HG02885 (cell line): ENCODE measurements around the gene TBC1D22A.

Experiments
- ATAC-seq: cut with Tn5 transposase; IDR thresholded peaks from one replicate; pipeline ENCODE4 v1.9.1; 2021; ENCODE audit warnings: mild to moderate bottlenecking; ENCODE audit not compliant: unreplicated experiment, poor library complexity

TBC1D22A gene

DNA sequence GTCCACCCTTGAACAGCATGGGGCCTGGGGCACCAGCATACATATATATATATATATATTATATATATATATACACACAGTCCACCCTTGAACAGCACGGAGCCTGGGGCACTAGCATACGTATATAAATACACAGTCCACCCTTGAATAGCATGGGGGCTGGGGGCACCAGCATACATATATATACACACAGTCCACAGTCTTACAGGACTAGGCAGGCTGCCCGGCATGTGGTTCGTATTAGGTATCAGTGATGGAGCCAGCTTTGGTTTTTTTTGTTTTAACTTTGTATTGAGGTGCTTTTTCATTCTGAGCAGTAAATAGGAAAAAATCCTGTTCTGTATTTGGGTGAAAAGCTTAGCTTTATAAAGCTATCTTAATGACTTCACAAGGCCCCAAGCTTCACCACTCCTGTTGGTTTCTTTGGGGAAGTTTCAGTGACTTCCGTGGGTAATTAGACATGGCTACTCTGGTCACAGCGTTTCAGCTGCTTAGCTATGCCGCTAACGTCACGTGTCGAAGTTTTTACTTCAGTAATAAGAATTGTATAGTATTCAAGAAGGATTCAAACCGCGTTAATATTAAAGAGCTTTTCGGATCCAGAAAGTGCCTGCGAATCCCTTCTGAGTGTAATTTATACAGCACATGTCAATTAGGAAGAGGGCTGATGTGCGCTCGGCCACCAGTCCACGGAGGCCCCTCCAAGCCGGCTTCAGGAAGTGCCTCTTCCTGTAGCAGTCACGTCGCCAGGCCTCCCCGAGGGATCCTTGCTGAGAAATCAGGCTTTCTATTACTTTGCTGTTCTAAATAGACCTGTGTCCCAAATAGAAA, 179.7 kb downstream of the TBC1D22A start:
- no peak for ATAC-seq

DNA sequence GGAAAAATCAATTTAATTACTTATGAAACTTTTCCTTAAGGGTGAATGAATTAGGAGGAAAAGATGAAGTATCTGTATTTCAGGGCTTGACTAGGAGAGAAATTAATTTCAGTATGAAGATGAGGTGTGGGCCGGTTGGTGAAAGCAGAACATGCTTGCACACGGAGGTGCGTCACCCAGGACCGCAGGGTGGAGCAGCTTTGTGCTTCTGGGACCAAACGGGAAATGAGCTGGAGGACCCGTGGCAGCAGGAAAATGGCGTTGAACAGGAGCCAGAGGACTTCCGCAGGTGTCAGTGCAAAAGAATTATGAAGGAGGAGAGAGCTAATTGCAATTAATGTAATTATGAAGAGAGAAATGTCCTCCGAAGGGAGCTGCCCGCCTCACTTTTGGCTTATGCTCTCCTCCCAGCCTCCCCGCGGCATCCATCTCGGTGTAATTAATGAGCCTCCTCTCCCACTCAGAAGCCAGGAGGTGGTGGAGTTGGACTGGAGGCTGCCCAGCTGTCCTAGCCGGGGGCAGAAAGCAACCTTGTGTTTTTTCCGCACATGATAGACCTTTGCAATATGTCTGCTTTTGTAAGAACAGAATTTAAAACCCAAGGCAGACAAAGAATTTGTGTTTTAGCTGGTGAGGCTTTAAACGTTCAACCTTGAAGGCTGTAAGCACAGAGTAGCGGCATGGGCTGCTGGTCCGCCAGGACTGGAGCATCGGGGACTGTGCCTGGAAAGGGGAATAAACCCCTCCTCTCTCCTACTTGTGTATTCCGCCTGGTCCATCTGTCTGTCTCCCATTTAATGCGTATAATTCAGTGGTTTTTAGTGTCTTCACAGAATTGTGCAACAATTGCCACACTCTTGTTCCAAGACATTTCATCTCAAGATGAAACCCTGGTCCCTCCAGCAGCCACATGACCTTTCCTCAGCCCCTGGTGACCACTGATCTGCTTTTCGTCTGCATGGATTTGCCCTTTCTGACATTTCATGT, 180.6 kb downstream of the TBC1D22A start:
- ATAC-seq, result no peak

- ATAC-seq, result no peak
Observed at GRCh38 chr22:46945481-46945880, 183.0 kb downstream of the TBC1D22A start.

DNA sequence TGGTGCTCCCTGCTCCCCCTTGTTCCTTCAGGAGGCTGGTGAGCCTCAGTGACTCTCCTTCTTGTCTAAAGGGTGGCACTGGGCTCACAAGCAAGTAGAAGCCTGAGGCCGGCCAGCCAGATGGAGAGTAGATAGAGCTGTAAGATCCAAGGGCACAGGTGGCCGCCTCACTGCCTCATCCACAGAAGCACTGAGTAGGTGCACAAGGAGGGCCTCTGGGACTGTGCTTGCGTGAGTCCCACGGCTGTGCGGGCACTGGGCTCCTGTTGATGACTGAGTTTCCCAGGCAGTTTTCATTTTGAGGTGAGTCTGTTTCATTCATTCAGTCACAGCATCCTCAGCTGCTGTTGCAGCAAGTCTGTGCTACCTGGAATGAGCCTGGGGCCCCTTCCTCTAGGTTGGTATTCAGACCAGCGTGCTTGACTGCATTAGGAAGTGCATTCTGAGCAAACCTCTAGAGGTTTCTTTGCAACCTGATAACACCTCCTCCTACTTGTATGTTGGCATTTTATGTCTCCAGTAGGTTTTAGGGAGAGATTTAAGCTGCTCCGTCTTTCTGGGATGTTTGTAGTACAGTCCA, 184.0 kb downstream of the TBC1D22A start:
- ATAC-seq, result no peak

- no peak for ATAC-seq
Observed at GRCh38 chr22:46947516-46948257, 185.2 kb downstream of the TBC1D22A start.

DNA sequence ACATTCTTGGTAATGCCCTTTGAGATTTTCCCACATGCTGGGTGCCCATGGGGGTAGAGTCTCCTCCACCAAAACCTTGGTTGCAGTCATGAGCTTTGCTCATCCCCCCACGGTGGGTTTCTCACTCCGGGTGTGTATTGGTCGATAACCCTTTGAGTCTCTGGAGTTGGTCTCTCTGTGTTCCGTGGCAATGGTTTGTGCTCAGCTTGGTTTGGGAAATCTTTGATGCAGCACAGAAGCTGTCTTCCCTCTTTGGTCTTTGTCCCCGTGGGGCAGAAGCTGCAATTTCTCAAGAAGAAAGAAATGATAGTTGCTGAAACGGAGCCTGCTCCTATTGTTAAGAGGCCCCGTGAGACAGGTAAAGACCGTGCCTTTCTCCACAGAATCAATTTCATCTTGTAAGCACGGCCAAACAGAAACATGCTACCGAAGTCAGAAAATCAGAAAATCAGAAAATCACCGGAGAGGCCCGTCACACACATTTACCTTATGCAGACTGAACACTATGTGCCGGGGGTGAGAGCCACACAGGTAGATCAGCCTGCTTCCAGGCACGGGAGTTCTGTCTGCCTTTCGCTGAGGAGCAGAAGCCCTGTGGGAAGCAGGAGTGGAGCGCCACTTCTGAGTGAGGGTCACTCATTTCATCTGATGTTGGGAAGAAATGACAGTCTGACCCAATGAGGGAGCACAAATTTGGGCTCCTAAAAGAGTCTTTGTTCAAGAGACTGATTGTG, 186.1 kb downstream of the TBC1D22A start:
- no peak for ATAC-seq

DNA sequence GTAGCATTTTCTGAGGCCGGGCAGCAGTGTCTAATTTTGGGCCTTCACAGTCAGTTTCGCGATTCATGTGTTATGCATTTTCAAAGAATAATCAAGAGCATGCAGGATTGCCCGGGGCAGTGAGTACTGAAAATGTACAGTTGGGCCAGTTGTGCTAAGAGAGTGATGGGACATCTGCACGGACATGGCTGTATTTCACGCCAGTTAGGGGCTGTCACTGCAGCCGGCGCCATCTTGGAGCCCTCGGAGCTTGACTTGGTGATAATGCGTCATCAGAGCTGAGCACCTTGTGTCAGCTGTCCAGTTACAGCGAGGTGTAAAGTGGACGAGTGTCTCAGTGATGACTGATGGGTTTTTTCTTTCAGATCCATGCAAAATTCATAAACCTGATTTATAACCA, 188.9 kb downstream of the TBC1D22A start:
- no peak for ATAC-seq

DNA sequence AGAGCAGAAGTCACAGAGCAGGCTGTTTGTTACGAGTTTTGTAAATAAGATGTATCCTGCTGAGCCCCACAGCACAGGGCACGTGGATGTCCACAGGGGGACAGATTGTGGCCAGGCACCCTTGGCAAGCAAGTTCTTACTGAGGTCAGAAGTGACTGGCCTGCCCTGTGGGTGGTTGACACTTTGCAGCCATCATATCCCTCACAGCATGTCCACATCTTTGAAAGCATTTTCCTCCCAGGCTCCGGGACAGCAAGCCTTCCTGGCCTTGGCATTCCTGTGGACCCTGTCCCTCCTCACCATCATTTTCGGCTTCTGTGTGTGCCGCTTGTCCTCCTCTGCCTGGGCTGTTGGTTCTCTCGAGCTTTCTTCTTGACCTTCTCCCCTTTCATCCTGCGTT, 189.5 kb downstream of the TBC1D22A start:
- no peak for ATAC-seq

DNA sequence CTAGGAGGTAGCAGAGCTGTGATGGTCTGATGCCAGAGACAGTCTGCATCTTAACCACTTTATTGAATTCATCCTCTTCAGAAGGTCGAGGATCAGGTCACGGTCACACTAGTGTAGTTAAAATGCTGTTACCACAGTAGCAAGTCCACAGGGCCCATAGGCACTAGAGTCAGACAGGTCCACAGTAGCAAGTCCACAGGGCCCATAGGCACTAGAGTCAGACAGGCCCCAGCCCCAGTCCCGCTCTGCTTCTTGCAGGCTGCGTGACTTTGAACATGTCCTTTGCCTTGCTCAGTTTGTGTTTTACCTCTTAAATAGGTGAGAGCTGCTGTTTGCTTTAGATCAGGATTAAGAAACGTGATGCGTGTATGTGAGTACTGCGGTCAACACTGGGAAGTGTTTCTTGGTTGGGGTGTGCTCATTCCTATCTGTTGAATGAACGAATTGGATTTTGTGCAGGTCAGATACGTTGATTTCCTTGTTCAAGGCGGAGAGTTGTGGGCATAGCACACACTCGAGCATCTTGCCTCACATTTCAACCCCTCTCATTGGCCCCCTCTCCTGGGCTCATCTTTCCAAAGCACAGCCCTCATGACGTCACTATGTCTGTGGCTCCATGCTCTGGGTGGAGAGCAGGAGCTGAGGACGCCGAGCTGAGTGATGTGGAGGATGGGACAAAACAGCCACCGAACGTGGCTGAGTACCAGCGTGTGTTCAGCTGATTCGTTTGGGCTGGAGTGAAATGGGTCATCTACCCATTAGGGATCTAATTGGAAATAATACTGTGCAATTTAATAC, 191.7 kb downstream of the TBC1D22A start:
- no peak for ATAC-seq

GRCh38 chr22:46954781-46955180, 192.3 kb downstream of the TBC1D22A start:
- no peak for ATAC-seq

DNA sequence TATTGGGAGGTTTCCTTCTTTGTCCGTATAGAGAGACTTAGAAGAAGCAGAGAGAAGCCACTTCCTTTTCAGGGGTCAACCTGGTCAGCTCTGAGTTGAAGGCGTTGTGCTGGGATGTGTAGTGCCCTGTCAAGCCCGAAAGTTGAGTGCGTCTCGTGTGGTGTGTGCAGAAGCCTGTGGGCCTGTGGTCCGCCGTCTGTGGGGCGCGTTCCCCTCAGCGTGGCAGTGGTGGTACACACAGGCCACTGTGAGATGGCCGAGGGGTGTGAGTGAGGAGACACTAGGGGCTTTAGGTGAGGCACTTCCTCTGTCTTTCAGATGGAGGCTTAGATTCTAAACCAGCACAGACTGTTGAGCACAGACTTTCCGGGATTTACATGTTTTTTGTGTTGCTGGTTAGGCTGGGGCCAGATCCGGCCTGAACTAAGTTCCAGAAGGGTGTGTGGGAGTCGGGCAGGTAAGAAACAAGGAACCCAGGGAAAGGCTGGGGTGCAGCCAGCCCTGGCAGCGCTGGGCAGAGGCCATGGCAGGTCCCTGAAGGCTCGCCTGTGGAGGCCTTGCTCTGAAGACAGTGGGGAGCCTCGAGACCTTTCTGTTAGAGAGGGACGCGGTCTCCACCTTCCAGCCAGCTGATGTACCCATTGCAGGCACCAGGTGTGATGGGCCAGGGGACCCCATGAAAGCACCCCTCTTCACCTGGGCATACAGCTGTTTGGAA, 194.2 kb downstream of the TBC1D22A start:
- no peak for ATAC-seq

DNA sequence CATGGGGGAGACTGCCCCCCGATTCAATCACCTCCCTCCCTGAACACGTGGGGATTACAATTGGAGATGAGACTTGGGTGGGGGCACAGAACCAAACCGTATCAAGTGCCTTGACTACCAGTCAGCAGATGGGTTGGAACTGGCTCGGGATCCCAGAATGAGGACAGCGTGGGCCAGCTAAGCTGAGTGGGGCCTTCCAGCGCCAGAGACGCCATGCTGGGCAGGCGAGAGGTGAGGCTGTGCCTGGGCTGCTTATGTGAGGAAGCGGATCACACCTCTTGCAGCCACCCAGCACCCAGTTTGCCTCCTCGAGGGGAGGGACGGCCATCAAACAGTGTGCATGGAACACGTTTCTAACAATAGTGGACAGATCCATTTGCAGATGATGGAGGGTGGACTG, 195.1 kb downstream of the TBC1D22A start:
- no peak for ATAC-seq

DNA sequence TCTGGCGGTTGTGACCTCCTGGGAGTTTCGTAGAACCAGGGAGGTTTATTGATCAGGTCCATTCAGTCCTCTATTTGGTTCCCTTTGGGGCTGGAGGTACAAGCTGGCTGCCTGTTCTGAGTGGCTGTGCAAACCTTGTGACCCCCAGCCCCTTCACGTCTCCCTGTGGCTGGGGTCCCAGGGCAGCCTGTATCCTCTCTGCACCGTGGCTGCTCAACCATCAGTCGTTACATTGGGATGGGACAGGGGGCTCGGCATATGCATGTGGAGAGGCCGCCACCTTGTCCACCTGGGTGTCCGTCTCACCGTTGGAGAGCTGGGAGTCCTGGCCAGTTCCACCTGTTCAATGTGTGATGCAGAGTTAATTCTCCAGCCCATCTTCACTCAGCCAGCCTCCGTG, 195.7 kb downstream of the TBC1D22A start:
- no peak for ATAC-seq

- ATAC-seq, result no peak
Observed at GRCh38 chr22:46958658-46959057, 196.2 kb downstream of the TBC1D22A start.

DNA sequence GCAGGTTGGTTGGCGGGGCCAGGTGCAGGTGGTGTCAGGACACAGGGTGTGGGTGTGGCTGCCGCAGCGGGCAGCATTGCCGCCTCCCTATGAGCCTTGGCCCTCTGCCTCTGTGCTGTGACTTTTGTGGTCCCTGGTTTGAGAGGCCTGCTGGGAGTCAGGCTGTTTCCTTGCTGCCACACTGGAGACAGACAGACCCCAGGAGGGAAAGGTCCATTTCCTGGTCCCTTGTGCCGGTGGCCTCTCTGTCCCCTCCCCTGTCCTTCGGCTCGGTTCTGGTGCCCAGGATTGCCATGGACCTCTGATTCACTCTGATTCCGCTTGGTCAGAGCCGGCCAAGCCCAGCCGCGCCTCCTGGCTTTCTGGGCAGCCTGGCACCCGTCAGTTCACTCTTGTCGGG, 196.9 kb downstream of the TBC1D22A start:
- ATAC-seq, result no peak

DNA sequence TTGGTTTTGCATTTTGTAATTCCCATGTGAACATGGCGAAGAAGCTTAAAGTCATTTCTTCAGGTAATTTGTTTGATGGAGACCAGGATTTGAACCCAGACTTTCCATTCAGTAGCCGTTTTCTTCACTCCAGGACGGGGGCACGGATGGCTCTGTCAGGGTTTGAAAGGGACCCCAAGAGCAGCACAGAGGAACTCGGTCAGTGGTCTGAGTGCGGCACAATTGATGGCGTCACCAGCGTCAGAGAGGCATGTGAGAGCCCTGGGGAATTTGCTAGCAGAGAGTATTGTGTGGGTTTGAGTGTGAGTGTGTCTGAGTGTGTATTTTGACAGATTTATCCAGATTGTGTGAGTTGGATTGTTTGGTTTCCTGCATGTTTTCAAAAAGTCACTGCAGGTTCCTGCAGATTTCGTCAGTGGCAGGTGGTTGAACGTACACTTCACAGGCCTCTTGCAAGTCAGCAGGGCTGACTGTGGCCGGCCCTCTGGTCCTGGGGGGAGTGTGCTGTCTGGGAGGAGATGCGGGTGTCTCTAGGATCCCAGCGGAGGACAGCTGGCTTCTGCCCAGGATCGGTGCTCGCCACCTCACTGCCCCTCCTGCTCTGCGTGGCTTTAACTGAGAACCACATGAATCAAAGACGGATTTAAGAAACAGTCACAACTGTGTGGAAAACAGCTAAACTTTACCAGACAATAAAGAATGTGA, 199.3 kb downstream of the TBC1D22A start:
- no peak for ATAC-seq

- ATAC-seq, result no peak
Observed at GRCh38 chr22:46962406-46962805, 200.0 kb downstream of the TBC1D22A start.
